NCI-H2029 treated with DMSO at 0.1 percent for 48 hours (cell line): ENCODE results near the gene HMGCL.
A peak's percentile ranks its signal among the peaks of the same experiment; 100 is the strongest.
"Not testable (repeated sequence)": the region's sequence is repeated elsewhere in the genome, so short reads cannot be mapped to it uniquely, and the experiment has no call there.

Source experiments
- DNase-seq: peaks from one replicate; lab custom pipeline; 2025; lab: John Stamatoyannopoulos, UW

HMGCL gene

DNA sequence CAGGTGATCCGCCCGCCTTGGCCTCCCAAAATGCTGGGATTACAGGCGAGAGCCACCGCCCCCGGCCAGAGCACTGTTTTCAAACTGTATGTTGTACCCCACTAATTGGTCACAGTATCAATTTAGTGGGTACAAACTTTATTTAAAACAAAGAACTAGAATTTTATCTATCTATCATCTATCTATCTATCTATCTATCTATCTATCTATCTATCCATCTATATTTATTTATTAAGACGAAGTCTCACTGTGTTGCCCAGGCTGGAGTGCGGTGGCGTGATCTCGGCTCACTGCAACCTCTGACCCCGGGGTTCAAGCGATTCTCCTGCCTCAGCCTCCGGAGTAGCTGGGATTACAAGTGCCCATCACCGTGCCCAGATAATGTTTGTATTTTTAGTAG, 1.4 kb upstream of the HMGCL start:
- not testable (repeated sequence) for DNase-seq

DNA sequence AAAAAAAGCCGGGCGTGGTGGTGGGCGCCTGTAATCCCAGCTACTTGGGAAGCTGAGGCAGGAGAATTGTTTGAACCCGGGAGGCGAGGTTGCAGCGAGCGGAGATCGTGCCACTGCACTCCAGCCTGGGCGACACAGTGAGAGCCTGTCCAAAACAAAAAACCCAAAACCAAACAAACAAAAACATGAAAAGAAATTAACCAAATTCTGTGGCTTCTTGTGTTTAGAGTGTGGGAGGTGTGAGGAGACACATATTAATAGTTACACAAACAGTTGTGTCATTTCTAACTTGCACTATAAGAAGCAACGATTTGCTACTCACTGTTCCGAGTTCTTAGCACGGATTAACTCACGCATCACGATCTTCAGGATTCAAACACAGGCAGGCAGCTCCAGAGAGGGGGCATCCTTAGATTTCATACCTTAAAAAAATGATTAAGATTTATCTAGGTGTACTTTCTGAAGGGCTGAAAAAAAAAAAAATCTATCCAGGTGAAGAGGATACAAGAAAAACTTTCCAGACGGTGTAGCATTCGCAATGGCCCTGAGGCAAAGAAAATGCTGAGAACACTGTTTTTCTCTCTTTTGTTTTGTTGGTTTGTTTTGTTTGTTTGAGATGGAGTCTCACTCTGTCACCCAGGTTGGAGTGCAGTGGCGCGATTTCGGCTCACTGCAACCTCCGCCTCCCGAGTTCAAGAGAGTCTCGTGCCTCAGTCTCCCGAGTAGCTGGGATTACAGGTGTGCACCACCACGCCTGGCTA, 713 bp upstream of the HMGCL start:
- no peak for DNase-seq

DNA sequence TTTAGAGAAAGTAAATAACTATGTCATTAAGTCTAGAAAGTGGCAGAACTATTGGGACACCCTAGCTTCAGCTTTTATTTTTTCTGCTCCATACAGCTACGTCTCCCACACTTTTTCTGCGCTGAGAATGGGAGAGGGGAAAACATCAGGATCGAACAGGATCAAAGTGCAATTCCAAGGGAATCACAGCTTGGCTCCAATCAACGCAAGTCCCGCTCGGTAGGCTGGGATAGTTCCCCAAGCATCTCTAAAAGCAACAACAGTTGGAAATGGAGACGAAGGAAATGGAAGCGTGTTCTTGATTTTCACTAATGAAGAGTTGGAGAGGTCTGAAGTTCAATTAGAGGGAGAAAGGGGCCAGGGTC, 536 bp downstream of the HMGCL start:
- DNase-seq: no peak

DNA sequence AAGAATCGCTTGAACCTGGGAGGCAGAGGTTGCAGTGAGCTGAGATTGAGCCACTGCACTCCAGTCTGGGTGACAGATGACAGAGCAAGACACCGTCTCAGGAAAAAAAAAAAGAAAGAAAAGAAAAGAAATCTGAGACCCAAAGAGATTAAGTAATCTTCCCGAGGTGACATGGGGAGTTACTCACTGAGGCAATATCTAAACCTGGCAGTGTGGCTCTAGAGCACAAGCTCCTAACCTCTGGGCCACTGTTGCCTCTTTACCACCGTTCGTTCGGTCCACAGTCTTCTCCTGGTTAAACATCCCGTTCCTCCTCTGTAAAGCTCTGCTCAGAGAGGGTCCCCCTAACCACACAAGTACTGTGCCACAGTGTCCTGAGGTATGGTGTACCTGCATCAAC, 1.5 kb downstream of the HMGCL start:
- no peak for DNase-seq

DNA sequence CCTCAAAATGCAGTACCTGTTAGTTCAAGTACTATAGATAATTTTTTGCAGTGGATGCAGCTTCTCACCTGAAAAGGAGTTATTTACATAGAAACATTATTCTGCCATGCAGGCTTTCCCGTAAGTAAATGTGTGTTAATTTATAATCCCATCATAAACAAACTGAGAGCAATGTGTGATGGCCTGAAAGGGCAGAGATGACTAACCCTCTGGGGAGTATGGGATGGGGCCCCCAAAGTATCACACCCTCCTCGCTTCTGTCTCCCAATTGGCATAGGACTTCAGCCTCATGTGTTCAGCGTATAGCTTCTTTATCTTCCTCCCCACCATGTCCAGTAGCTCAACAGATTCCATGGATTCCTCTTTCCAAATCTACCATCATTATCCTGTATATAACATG, 7.6 kb downstream of the HMGCL start:
- DNase-seq: no peak

DNA sequence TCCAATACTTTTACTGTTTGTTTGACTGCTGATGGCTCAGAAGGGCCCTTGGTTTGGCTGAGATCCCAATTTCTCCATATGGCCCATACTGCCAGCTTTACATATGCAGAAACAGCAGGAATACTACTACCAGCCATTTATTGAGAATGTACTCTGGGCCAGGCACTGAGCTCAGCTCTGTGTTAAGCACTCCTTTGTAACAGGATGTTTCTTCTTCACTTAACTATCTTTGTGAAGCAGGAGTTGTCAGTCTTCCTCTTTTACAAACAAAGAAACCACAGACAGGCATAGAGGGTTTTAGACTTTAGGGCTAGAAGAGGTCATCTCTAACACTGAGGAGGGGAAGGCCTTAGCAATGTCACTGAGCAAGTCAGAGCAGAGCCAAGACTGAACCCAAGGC, 8.3 kb downstream of the HMGCL start:
- no peak for DNase-seq

DNA sequence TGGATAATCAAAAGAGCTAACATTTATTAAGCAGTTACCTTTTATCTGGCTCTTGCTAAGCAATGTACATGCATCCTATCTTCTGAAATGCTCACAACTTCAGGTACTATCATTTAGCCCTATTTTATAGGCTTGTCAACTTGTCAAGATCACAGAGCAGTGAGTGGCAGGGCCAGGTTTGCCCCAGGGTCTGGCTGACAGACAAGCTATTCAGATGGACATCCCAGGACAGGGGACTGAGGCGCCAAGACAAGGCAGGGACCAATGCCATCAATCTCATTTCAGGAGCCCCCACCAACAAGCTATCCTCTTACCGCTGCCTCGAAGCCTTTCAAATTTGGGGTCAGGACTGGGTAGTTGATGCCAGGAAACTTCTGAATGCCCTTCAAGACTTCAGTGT, 8.9 kb downstream of the HMGCL start:
- DNase-seq: no peak

DNA sequence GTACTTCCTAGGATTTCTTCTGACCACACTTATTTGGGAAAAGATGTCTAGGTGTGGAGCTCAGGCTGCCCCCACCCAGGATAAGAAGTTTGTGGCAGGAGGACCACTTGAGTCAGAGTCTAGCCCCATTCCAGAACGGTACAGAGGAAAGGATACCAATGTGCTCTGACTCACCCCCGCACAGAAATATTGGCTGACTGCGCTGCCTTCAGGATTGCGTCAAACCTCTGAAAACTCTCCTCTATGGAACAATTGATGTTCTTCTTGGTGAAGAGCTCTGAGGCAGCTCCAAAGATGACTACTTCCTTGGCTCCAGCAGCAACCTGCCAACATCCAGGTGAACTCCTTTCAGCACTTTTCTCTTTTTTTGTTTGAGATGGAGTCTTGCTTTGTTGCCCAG, 11.2 kb downstream of the HMGCL start:
- no peak for DNase-seq

DNA sequence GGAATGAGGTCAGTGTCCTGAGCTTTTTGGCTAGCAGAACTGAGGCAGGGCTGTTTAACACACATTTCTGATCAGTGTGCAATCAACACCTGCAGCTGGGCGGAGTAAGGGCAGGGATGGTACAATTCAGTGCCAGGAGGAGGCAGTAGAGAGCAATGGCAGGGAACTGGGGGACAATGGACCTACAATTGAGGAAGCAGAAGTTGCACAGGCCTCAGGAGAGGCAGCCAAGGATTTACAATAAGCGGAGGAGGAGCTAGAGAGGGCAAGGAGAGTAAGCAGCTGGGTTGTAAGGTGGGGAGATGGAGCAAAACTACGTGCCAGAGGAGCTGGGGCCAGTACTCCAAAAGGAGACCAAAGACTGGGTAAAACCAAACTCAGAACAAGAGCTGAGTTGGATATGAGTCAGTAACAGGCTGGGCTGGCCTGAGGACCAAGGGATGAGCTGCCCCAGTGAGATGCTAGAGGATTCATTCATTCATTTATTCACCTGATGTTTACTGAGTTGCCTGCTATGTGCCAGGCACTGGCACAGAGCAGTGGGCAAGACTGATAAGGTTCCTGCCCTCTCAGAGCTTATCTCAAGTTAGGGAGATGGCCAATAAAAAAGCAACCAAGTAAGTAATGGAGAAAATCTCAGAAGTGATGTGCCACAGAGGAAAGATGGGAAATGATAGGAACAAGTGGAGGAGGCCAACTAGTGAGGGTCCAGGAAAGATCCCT, 14.2 kb downstream of the HMGCL start:
- DNase-seq: no peak

DNA sequence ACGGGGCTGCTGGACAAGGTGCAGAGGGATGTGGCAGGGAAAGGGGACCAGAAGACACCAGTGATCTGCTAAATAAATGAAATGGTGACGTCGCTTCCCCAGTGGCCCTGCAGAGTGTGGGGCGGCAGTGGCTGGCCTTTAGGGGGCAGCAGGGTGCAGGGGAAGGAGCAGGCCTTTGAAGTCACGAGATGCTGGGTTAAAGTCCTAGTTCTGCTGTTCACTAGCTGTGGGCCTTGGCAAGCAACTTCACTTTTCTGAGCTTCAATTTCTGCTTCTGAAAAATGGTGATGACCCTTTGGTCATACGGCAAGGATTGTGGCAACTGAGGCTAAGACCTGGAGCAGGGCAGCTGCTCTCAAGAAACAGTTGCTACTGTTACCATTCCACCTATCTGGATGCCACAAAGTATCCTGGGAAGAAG, 15.5 kb downstream of the HMGCL start:
- peak; percentile 64 for DNase-seq

DNA sequence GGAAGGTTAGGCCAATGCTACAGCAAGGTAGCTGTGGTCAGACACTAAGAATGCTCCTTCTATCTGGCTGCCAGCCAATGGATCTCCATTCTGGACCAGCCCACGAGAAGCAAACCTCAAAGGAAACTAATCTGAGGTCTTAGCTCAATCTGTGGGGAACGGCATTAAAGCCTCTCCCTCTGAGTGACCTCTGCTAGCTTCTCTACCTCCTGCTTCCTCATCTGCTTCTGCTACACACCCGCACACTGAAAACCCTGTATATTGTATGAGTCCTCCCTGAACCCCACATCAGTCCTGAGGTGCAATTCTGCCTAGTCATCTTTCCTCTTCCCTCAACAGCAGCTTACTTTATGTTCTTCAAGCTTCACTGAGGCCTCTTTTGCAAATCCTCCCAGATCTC, 17.8 kb downstream of the HMGCL start:
- DNase-seq: no peak

DNA sequence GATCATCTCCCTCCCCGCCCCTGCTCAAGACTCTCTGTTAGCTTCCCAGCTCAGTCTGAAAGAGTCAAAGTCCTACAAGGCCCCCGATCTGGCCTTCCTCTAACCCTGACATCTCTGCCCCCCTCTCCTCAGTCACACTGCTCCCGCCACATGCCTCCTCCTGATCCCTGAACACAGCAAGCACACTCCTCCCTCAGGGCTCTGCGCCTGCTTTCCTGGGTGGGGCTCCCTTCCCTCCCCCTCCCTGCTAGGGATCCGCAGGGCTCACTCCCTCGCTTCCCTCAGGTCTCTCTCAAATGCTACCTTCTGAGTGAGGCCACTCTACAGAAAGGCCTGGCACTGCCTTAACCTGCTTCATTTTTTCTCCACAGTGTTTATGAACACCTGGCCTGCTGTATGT, 18.9 kb downstream of the HMGCL start:
- no peak for DNase-seq

DNA sequence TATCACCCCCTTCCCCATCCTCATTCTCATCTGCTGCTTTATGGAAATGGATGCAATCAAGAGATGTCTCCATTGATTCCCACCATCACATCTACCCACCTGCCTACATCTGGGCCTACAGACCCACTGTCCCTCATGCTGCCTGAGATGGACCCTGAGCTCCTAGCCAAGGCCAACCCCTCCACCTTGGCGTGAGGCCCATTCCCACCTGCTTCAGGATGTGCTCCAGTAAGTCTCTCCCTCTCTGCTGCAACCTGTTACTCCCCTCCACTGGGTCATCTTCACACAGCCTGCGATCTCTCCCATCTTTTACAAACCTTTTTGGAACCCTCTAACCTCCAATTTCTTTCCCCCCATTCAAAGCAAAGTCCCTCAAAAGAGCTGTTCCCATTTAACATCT, 20.2 kb downstream of the HMGCL start:
- no peak for DNase-seq

DNA sequence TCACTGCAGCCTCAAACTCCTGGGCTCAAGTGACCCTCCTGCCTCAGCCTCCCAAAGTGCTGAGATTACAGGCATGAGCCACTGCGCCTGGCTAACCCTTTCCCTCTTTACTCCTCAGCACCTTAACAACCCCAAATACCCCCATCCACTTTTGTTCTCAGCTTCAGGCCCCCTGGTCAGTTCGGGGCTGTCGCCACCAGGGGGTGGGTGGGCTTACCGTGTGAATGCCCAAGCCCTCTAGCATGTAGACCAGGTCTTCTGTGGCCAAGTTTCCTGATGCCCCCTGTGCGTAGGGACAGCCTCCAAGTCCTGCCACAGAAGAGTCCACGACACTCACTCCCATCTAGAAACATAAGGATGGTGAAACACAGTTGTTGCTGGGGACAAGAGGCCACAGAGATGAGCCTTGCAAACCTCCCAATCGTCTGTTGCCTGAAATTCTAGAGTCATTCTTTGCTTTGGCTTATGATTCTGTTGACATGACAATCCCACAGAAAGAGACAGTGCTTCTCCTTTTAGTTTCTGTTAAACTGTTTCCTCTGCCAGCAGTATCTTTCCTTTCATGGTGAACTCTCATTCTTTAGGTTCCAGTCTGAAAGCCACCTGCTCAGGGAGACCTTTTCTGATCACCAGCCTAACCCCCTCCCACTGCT, 20.9 kb downstream of the HMGCL start:
- no peak for DNase-seq

DNA sequence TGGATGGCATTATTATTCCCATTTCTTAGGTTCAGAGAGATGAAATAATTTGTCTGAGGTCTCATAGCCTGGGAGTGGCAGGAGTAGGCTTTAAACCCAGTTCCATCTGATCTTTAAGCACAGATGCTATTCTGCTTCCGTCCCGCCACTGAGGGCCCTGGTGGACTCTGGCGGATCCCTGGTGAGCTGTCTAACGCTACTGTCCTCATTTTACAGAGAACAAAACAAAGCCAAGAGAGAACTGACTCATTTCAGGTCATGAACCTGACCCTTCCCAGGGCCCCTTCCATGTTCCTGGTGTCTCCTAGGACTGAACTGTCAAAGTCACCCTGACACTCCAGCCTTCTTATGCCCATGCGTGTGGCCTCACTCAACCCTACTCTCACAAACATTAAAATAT, 21.6 kb downstream of the HMGCL start:
- no peak for DNase-seq

DNA sequence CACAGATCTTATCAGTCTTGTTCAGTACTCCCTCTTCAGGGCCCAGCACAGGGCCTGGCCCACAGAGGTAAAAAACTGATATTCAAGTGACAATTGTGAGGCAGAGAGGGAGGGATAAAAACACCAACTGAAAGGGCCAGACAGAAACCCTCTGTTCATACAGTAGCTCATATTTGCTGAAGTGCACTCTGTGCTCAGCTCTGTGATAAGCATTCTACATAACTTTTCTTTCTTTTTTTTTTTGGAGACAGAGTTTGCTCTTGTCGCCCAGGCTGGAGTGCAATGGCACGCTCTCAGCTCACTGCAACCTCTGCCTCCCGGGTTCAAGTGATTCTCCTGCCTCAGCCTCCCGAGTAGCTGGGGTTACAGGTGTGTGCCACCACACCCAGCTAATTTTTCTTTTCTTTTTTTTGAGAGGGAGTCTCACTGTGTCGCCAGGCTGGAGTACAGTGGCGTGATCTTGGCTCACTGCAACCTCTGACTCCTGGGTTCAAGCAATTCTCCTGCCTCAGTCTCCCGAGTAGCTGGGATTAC, 22.4 kb downstream of the HMGCL start:
- DNase-seq: not testable (repeated sequence)

DNA sequence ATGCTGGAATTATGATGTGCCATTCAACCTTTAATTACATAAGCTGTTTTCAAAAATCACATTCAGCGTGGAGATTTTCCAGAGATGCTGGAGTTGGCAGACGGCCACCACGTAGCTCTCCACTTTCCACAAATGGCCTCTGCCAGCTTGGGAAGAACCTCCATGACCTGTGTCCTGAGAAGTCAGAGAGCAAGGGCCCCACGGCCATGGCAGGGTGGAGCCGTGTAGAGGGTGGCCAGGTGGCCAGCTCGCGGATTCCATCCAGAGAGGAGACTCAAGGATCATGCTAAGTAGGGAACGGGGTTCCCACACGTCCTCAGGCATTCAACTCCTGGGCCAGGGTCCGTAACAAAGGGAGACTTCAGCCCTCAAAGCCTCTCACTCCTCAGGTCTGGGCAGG, 23.4 kb downstream of the HMGCL start:
- no peak for DNase-seq

DNA sequence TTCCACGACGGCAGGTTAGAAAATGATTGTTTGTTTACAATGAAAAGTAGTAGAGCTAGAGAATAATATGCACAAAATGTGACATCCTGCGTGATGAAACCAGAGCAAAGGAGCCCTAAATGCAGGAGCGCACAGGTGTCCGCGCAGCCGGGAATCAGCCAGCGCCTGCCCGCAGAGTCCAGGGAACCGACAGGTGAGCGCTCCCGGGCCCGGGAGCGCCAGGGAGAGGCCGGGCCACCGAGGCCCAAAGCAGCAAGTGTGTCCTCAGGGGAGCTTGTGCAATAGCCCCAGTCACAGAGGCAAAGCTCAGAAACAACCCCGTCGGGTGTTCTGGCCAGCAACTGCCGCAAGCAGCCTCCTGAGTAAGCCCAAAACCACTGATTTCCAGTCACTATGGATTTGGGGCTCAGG, 23.9 kb downstream of the HMGCL start:
- no peak for DNase-seq

DNA sequence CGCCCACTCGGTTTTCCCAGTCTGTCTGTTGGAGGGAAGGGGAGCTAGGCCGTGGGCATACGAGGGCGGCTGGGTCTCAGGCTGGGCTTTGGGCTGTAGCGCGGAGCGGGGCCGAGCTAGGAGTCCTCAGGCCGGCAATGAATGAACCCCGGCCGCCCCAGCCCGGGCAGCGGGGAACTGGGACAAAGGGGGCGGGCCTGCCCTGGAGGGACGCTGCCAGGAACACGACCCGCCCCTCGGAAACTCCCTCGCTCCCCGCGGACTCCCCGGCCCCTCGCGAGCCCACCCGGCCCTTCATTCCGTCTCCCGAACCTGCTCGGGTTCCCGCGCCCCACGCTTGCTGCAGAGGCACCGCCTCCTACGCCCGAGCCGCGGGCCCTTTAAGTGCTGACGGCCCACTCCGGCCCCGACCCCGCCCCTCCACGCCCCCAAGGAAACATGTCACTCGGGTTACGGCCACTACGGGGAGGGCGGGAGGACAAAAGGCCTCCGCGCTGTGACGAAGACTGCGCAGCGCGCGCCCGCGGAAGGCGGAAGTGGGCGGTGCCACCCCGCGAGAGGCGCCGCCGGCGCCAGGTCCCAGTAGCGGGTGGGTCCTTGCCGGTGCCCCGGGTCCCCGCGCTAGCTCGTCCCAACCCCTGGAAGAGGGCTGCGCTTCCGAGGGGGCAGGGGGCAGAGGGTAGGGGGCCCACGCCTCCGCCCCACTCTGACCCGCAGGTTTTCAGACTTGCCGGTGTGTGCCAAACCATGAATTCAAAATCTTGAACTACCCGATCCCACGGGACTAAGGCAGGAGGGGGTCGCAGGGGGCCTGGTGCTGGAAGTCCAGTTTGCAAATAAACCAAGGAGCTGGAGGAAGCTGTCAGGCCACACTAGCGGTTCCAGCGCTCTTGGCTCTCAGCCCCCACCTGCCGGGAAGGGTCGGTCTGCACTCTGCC, 24.6 kb downstream of the HMGCL start, which contains the start of gene GALE:
Gene GALE (minus strand): TSS at position 355 of the 938 bp plus-strand sequence. CDS start 1,747 bp downstream, outside the sequence.
- peak; percentile 54 for DNase-seq

DNA sequence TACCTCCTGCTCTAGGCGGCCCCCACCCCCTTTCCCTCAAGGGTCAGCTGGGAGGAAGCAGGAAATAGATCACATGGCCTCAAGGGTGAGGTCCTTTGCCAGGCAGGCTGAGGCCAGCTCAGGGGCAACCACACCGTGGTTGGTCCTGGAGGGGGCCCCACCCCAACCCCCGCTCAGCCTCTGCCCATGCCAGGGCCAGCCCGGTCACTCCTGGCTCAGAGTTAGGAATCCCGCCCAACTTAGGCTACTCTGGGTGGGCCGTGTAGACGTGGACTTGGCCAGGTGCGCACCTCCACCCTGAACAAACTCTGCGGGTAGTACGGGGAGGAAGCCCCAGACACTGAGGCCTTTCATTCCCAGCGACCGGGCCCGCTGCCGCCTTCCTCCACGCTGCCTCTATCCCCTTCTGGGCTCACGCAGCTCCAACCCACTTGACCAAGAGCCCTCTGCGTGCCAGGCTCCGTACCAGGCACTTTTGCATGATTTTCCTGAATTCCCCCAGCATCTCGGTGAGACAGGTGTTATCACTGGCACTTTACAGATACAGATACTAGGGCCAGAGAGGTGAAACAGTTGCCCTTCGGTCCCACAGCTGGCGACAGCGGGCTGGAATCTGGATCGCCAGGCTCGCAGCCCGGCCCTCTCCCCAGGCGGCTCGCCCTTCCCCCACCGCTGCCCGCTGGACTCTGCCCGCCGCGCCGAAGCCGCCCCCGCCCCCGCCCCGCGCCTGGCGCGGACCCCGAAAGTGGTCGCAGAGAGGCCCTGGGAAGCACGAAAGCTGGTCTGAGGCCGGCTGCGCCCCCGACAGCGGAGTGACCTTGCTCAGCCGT, 25.4 kb downstream of the HMGCL start:
- peak; percentile 36 for DNase-seq

DNA sequence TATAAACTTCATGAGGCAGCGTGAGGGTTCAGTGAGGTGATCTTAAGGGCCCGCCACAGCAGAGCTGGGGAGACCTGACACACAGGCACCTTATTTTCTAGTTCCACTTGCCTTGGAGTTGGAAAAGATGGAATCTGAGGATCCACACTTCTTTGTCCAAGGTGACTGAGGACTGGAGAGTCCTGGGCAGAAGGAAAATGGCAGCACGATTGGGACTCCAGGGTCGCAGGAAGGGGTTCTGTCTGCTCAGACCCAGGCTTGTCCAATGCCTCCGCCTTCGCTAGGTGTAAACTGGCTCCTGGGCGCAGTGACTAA, 26.0 kb downstream of the HMGCL start:
- no peak for DNase-seq
